ENCODE data around the gene SLX4IP.

The SLX4IP gene

DNA sequence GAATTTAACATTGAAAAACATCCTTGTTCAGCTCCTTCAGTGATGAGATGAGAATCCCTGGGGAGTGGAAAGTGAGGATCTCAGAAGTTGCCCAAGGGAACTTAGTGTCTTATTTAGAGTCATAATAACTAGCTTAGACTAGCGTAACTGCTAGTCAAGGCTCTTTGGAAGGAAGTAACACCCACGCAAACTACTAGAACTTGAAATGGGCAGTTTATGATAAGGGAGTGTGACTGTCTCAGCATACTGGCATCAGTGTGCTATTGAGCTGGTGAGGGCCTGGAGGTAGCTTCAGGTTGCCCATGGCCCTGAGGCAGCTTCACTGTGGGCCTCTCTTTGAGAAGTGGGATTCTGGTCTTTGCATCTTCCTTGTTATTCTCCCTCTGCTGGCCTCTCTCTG lies 40.1 kb downstream of the SLX4IP start:
- TF ChIP-seq YY1 (IDR thresholded peaks at IDR 0.05; ENCODE audit: low read depth) = no peak
- no peak for TF ChIP-seq CREB1 (IDR thresholded peaks at IDR 0.05; ENCODE audit: low read depth)

GRCh38 chr20:10476319-10476724 lies 41.2 kb downstream of the SLX4IP start:
- no peak for TF ChIP-seq YY1 (IDR thresholded peaks at IDR 0.05; ENCODE audit: low read depth)
- TF ChIP-seq FOXM1 (IDR thresholded peaks at IDR 0.05; ENCODE audit: borderline replicate concordance, low read depth) = no peak
- TF ChIP-seq, protein P1, sequence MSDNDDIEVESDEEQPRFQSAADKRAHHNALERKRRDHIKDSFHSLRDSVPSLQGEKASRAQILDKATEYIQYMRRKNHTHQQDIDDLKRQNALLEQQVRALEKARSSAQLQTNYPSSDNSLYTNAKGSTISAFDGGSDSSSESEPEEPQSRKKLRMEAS (IDR thresholded peaks at IDR 0.05) = no peak
- TF ChIP-seq, protein P2, sequence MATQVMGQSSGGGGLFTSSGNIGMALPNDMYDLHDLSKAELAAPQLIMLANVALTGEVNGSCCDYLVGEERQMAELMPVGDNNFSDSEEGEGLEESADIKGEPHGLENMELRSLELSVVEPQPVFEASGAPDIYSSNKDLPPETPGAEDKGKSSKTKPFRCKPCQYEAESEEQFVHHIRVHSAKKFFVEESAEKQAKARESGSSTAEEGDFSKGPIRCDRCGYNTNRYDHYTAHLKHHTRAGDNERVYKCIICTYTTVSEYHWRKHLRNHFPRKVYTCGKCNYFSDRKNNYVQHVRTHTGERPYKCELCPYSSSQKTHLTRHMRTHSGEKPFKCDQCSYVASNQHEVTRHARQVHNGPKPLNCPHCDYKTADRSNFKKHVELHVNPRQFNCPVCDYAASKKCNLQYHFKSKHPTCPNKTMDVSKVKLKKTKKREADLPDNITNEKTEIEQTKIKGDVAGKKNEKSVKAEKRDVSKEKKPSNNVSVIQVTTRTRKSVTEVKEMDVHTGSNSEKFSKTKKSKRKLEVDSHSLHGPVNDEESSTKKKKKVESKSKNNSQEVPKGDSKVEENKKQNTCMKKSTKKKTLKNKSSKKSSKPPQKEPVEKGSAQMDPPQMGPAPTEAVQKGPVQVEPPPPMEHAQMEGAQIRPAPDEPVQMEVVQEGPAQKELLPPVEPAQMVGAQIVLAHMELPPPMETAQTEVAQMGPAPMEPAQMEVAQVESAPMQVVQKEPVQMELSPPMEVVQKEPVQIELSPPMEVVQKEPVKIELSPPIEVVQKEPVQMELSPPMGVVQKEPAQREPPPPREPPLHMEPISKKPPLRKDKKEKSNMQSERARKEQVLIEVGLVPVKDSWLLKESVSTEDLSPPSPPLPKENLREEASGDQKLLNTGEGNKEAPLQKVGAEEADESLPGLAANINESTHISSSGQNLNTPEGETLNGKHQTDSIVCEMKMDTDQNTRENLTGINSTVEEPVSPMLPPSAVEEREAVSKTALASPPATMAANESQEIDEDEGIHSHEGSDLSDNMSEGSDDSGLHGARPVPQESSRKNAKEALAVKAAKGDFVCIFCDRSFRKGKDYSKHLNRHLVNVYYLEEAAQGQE (IDR thresholded peaks at IDR 0.05; ENCODE audit: low read depth) = no peak
- no peak for TF ChIP-seq TCF12 (IDR thresholded peaks at IDR 0.05; ENCODE audit: low read depth)
- TF ChIP-seq TAF1 (IDR thresholded peaks at IDR 0.05; ENCODE audit: low read depth) = no peak
- TF ChIP-seq EP300 (IDR thresholded peaks at IDR 0.05; ENCODE audit: borderline replicate concordance) = no peak
- no peak for TF ChIP-seq USF1 (IDR thresholded peaks at IDR 0.05)
- no peak for TF ChIP-seq CEBPB (IDR thresholded peaks at IDR 0.05)
- no peak for TF ChIP-seq CREB1 (IDR thresholded peaks at IDR 0.05; ENCODE audit: low read depth)
- no peak for TF ChIP-seq NFIC (IDR thresholded peaks at IDR 0.05)
- TF ChIP-seq TEAD4 (IDR thresholded peaks at IDR 0.05) = no peak
- no peak for TF ChIP-seq RAD21 (IDR thresholded peaks at IDR 0.05; ENCODE audit: low read depth)
- TF ChIP-seq EGR1 (IDR thresholded peaks at IDR 0.05) = no peak
- no peak for TF ChIP-seq ZBTB7A (IDR thresholded peaks at IDR 0.05; ENCODE audit: low read depth)

- no peak for TF ChIP-seq NFIC (IDR thresholded peaks at IDR 0.05)
- TF ChIP-seq YY1 (IDR thresholded peaks at IDR 0.05; ENCODE audit: low read depth) = no peak
- TF ChIP-seq, protein P1 (IDR thresholded peaks at IDR 0.05) = no peak
- no peak for TF ChIP-seq ZBTB7A (IDR thresholded peaks at IDR 0.05; ENCODE audit: low read depth)
- no peak for TF ChIP-seq USF1 (IDR thresholded peaks at IDR 0.05)
- no peak for TF ChIP-seq FOXM1 (IDR thresholded peaks at IDR 0.05; ENCODE audit: borderline replicate concordance, low read depth)
- TF ChIP-seq CEBPB (IDR thresholded peaks at IDR 0.05) = no peak
- TF ChIP-seq CREB1 (IDR thresholded peaks at IDR 0.05; ENCODE audit: low read depth) = no peak
- no peak for TF ChIP-seq TEAD4 (IDR thresholded peaks at IDR 0.05)
- TF ChIP-seq, protein P2 (IDR thresholded peaks at IDR 0.05; ENCODE audit: low read depth) = no peak
- no peak for TF ChIP-seq TCF12 (IDR thresholded peaks at IDR 0.05; ENCODE audit: low read depth)
- no peak for TF ChIP-seq EGR1 (IDR thresholded peaks at IDR 0.05)
- no peak for TF ChIP-seq RAD21 (IDR thresholded peaks at IDR 0.05; ENCODE audit: low read depth)
Observed at GRCh38 chr20:10478205-10478604, 43.1 kb downstream of the SLX4IP start.

- TF ChIP-seq RAD21 (IDR thresholded peaks at IDR 0.05; ENCODE audit: low read depth) (no peak), TEAD4 (IDR thresholded peaks at IDR 0.05) (no peak), YY1 (IDR thresholded peaks at IDR 0.05; ENCODE audit: low read depth) (no peak), FOXM1 (IDR thresholded peaks at IDR 0.05; ENCODE audit: borderline replicate concordance, low read depth) (no peak), TCF12 (IDR thresholded peaks at IDR 0.05; ENCODE audit: low read depth) (no peak), EGR1 (IDR thresholded peaks at IDR 0.05) (no peak), CREB1 (IDR thresholded peaks at IDR 0.05; ENCODE audit: low read depth) (no peak), CEBPB (IDR thresholded peaks at IDR 0.05) (no peak), ZBTB7A (IDR thresholded peaks at IDR 0.05; ENCODE audit: low read depth) (no peak), NFIC (IDR thresholded peaks at IDR 0.05) (no peak), EP300 (IDR thresholded peaks at IDR 0.05; ENCODE audit: borderline replicate concordance) (no peak), USF1 (IDR thresholded peaks at IDR 0.05) (no peak), TAF1 (IDR thresholded peaks at IDR 0.05; ENCODE audit: low read depth) (no peak)
- TF ChIP-seq, protein P2 (IDR thresholded peaks at IDR 0.05; ENCODE audit: low read depth) = no peak
- TF ChIP-seq, protein P1 (IDR thresholded peaks at IDR 0.05) = no peak
Observed at GRCh38 chr20:10478930-10479329, 43.8 kb downstream of the SLX4IP start.
